ENCODE data around the gene VPS29.
A peak's percentile ranks its signal among the peaks of the same experiment; 100 is the strongest.
"Not testable (repeated sequence)": the region's sequence is repeated elsewhere in the genome, so short reads cannot be mapped to it uniquely, and the experiment has no call there.

The VPS29 gene

DNA sequence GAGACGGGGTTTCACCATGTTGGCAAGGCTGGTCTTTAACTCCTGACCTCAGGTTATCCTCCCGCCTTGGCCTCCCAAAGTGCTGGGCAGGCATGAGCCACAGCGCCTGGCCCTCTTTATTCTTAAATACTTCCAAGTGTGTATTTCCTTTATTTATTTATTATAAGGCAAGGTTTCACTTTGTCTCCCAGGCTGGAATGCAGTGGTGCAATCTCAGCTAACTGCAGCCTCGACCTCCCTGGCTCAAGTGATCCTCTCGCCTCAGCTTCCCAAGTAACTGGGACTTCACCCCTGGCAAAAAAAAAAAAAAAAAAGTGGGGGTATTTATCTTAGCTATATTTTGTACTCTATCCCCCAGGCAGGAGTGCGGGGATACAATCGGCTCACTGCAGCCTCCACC lies 26.5 kb downstream of the VPS29 start:
- TF ChIP-seq, protein P1, sequence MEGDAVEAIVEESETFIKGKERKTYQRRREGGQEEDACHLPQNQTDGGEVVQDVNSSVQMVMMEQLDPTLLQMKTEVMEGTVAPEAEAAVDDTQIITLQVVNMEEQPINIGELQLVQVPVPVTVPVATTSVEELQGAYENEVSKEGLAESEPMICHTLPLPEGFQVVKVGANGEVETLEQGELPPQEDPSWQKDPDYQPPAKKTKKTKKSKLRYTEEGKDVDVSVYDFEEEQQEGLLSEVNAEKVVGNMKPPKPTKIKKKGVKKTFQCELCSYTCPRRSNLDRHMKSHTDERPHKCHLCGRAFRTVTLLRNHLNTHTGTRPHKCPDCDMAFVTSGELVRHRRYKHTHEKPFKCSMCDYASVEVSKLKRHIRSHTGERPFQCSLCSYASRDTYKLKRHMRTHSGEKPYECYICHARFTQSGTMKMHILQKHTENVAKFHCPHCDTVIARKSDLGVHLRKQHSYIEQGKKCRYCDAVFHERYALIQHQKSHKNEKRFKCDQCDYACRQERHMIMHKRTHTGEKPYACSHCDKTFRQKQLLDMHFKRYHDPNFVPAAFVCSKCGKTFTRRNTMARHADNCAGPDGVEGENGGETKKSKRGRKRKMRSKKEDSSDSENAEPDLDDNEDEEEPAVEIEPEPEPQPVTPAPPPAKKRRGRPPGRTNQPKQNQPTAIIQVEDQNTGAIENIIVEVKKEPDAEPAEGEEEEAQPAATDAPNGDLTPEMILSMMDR (IDR thresholded peaks at IDR 0.05; ENCODE audit: low read depth, low read length) = no peak
- H3K36me3 ChIP-seq = peaks cover 25% of the 10 kb centered on the region
- DNase-seq = no peak
- H3K27me3 ChIP-seq = no peaks in the 10 kb centered on the region
- H3K9me3 ChIP-seq = no peaks in the 10 kb centered on the region
- no peaks in the 10 kb centered on the region for H3K4me1 ChIP-seq
- H3K4me3 ChIP-seq (ENCODE audit: low read depth, low read length) = no peak overlapping the region

DNA sequence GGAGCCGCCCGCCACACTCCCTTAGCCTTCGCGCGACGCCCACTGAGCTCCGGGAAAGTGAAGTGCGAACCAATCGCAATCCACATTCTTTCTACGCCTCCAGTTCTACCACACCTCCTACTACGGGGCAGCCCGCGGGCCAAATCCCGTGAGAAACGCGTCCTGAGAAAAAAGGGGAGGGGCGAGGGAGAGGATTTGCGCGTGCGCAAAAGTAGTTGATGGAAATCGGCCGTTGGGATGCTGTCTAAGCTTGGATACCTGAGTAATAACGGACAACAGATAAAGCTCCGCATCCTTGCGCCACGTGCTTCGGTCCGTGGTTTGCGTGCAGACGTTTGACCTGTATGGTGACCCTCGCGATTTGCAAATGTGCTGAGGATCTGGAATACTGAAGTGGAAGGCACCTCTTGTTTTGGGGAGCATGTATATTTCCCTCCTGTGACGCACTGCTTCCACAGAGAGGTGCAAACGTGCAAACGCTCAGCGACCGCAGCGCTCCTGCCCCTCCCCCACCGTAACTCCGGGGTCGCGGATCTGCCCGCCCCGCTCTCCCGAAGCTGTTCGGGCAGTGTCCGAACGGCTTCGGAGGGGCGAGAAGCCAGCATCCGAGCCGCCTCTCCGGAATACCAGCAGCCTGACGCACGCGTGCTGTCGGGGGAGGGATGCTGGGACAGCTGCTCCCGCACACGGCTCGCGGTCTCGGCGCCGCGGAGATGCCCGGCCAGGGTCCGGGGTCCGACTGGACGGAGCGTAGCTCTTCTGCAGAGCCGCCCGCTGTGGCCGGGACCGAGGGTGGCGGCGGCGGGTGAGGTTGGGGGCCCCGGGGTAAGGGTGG lies 33.5 kb downstream of the VPS29 start, which contains the start of the genes FAM216A and GPN3:
FAM216A (plus strand) TSS at position 632 of the 835 bp plus-strand sequence; CDS start at position 663, 31 bp downstream.
GPN3 (minus strand) TSS at position 44 of the 835 bp plus-strand sequence. CDS start 54 bp downstream, outside the sequence.
- Histone ChIP-seq H3K27me3 (no peaks in the 10 kb centered on the region), H3K9me3 (no peaks in the 10 kb centered on the region), H3K36me3 (peaks cover 16% of the 10 kb centered on the region), H3K4me1 (no peaks in the 10 kb centered on the region), H3K4me3 (ENCODE audit: low read depth, low read length) (peak within 1 kb of the TSS; percentile 92)
- TF ChIP-seq, protein P1 (IDR thresholded peaks at IDR 0.05; ENCODE audit: low read depth, low read length) = no peak
- DNase-seq = peak; percentile 97

GRCh38 chr12:110467847-110468213 lies 34.1 kb downstream of the VPS29 start:
- DNase-seq = no peak
- Histone ChIP-seq H3K36me3 (peaks cover 12% of the 10 kb centered on the region), H3K4me1 (no peaks in the 10 kb centered on the region), H3K4me3 (ENCODE audit: low read depth, low read length) (peak overlapping the region; percentile 92), H3K27me3 (no peaks in the 10 kb centered on the region), H3K9me3 (no peaks in the 10 kb centered on the region)
- TF ChIP-seq, protein P1 (IDR thresholded peaks at IDR 0.05; ENCODE audit: low read depth, low read length) = no peak

DNA sequence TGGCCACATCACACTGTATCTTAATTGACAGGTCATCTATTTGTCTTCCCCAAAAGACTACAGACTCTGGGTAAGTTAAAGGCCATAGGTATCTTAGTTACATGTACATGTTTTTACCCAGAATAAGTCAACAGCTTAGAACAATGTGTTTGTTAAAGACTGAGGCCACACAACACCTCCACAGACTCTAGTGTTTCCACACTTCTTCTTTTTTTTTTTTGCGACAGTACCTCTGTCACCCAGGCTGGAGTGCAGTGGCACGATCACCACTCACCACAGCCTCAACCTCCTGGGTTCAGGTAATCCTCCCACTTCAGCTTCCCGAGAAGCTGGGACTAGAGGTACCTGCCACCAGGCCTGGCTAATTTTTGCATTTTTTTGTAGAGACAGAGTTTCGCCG lies 35.1 kb downstream of the VPS29 start:
- no peak for DNase-seq
- H3K9me3 ChIP-seq = no peaks in the 10 kb centered on the region
- TF ChIP-seq, protein P1 (IDR thresholded peaks at IDR 0.05; ENCODE audit: low read depth, low read length) = no peak
- H3K36me3 ChIP-seq = peaks cover 14% of the 10 kb centered on the region
- H3K27me3 ChIP-seq = no peaks in the 10 kb centered on the region
- peak overlapping the region; percentile 92; the same call in 1 of the 2 replicates for H3K4me3 ChIP-seq (ENCODE audit: low read depth, low read length)
- no peaks in the 10 kb centered on the region for H3K4me1 ChIP-seq

- peaks cover 16% of the 10 kb centered on the region for H3K36me3 ChIP-seq
These were observed 36.1 kb downstream of the VPS29 start for GRCh38 chr12:110465765-110466164.

GRCh38 chr12:110465024-110465423 lies 36.9 kb downstream of the VPS29 start:
- DNase-seq = no peak
- H3K36me3 ChIP-seq = peaks cover 21% of the 10 kb centered on the region
- TF ChIP-seq, protein P1 (IDR thresholded peaks at IDR 0.05; ENCODE audit: low read depth, low read length) = no peak
- no peaks in the 10 kb centered on the region for H3K9me3 ChIP-seq
- H3K4me3 ChIP-seq (ENCODE audit: low read depth, low read length) = no peak overlapping the region
- no peaks in the 10 kb centered on the region for H3K4me1 ChIP-seq
- no peaks in the 10 kb centered on the region for H3K27me3 ChIP-seq

More at GRCh38 chr12:110465765-110466164, 36.1 kb downstream of the VPS29 start:
- DNase-seq; H3K9me3 ChIP-seq; H3K27me3 ChIP-seq; H3K4me3 ChIP-seq (ENCODE audit: low read depth, low read length); H3K4me1 ChIP-seq: not testable (repeated sequence)

- not testable (repeated sequence) for DNase-seq; H3K9me3 ChIP-seq; H3K4me1 ChIP-seq; H3K4me3 ChIP-seq (ENCODE audit: low read depth, low read length); H3K27me3 ChIP-seq
- peaks cover 41% of the 10 kb centered on the region for H3K36me3 ChIP-seq
These were observed 40.7 kb downstream of the VPS29 start for GRCh38 chr12:110461189-110461588.
